HG02759 (cell line): Measurements from ENCODE around the gene SAP30L.

Experiments used
- ATAC-seq: cut with Tn5 transposase; IDR thresholded peaks from one replicate; pipeline ENCODE4 v1.9.1; 2021; ENCODE audit warnings: mild to moderate bottlenecking, moderate library complexity; ENCODE audit not compliant: unreplicated experiment

SAP30L gene

GRCh38 chr5:154479160-154479943 lies 33.6 kb downstream of the SAP30L start:
- ATAC-seq: no peak

- peak; percentile 48 for ATAC-seq
These were observed 34.4 kb downstream of the SAP30L start for GRCh38 chr5:154479944-154480750.

GRCh38 chr5:154480847-154481246 lies 35.0 kb downstream of the SAP30L start:
- ATAC-seq: no peak

- no peak for ATAC-seq
These were observed 36.0 kb downstream of the SAP30L start for GRCh38 chr5:154481584-154482381.

- ATAC-seq: no peak
These were observed 37.0 kb downstream of the SAP30L start for GRCh38 chr5:154482528-154483449.

- ATAC-seq: no peak
These were observed 38.0 kb downstream of the SAP30L start for GRCh38 chr5:154483654-154484392.

- no peak for ATAC-seq
These were observed 38.7 kb downstream of the SAP30L start for GRCh38 chr5:154484393-154485095.

- no peak for ATAC-seq
These were observed 39.3 kb downstream of the SAP30L start for GRCh38 chr5:154485096-154485491.

GRCh38 chr5:154485850-154486426 lies 40.1 kb downstream of the SAP30L start:
- ATAC-seq: no peak

GRCh38 chr5:154486427-154486866 lies 40.6 kb downstream of the SAP30L start:
- ATAC-seq: no peak

- peak; percentile 99 for ATAC-seq
These were observed 41.7 kb downstream of the SAP30L start for GRCh38 chr5:154487541-154487940.

- no peak for ATAC-seq
These were observed 46.1 kb downstream of the SAP30L start for GRCh38 chr5:154491941-154492340.

- no peak for ATAC-seq
These were observed 47.5 kb downstream of the SAP30L start for GRCh38 chr5:154493274-154493673.

- no peak for ATAC-seq
These were observed 48.2 kb downstream of the SAP30L start for GRCh38 chr5:154494036-154494435.

GRCh38 chr5:154498591-154498990 lies 52.8 kb downstream of the SAP30L start:
- no peak for ATAC-seq

GRCh38 chr5:154498994-154499393 lies 53.2 kb downstream of the SAP30L start:
- no peak for ATAC-seq

- ATAC-seq: no peak
These were observed 55.8 kb downstream of the SAP30L start for GRCh38 chr5:154501566-154501965.

- ATAC-seq: no peak
These were observed 56.4 kb downstream of the SAP30L start for GRCh38 chr5:154502180-154502579.

GRCh38 chr5:154503698-154504039 lies 57.9 kb downstream of the SAP30L start:
- no peak for ATAC-seq
